Measurements from ENCODE around the gene NFIB.

NFIB gene

DNA sequence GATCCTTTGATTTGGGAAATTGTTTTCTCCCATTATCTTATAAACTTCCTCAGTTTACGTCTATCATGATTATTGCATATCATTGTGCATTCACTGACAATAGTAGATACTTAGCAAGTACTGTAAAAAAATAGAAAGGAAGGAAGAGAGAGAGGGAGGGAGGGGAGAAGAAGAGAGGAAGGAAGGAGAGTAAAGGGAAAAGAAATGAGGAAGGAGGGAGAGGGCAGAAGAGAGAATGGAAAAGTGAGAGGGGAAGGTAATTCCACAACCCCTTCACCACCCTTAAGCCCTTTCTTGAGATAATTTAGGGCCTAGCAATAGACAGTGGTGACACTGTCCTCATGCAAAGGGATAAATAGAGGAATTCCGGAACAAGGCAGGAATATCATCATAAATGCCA lies 64.4 kb downstream of the NFIB start:
- FAIRE-seq (no peak), DNase-seq (ENCODE audit: low spot score) (no peak)

DNA sequence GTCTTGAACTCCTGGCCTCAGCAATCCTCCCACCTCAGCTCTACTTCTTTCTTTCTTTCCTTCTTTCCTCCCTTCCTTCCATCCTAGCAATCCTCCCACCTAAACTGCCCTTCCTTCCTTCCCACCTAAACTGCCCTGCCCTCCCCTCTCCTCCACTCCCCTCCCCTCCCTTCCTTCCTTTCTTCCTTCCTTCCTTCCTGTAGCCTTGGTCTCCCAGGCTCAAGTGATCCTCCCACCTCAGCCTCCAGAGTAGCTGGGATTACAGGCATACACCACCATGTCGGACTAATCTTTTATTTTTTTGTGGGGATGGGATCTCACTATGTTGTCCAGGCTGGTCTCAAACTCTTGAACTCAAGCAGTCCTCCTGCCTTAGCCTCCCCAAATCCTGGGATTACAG lies 65.8 kb downstream of the NFIB start:
- FAIRE-seq (no peak), DNase-seq (ENCODE audit: low spot score) (no peak)

DNA sequence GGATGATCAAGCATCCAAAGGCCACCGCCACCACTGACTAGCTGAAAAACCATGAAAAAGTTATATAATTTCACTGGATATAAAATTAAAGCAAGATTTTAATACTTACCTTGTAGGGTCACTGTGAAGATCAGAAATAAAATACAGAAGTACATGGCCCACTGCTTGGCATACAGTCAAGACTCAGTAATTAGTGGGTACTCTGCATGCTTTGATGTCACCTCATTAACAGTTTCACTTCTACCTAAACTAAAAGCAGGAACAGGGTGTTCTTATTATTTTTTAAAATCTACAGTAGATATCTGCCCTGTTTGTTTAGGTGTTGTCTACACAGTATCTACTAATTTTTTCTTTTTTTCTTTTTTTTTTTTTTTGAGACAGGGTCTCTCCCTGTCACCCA lies 66.4 kb downstream of the NFIB start:
- FAIRE-seq, result no peak
- DNase-seq (ENCODE audit: low spot score), result no peak

DNA sequence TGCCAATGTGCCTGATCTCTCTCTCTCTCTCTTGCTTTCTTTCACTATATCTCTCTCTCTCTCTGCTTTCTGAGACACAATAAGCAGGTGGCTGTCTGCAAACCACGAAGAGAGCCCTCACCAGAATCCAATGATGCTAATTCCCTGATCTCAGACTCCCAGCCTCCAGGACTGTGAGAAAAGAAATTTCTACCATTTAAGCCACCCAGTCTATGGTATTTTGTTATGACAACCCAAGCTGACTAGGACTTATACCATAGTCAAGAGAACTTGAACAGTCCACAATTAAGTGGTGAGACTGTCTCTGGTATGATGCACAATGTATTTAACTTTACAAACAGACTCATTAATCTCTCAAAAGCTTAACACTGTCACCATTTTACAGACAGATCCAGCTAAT lies 67.0 kb downstream of the NFIB start:
- FAIRE-seq (no peak), DNase-seq (ENCODE audit: low spot score) (no peak)

DNA sequence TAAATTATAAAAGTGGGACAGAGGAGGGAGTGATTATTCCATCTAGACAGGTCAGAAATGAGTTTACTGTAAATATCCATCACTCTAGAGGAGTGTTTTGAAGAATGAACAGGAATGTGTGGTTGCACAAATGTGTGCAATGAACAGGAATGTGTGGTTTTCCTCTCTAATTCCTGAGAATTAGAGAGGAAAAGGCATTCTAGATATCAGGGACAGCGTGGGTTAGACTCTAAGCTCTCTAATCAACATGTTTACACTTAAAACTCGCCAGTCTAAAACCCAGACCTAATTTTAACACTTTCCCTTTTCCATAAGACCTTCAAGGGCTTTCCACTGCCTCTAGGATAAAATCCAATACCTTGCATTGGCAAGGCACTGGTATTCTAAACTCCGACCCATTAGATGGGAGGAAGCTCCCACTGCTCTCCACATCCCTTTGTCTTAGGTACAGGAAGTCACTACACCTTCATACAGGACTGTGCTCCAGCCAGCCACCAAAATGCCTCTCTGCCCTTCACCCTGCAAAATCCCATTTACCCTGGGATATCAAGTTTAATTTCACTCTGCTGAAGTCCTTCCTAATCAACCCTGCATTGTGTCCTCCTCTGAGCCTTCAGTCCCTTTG lies 67.9 kb downstream of the NFIB start:
- DNase-seq (ENCODE audit: low spot score), result peak; percentile 3
- FAIRE-seq, result no peak

DNA sequence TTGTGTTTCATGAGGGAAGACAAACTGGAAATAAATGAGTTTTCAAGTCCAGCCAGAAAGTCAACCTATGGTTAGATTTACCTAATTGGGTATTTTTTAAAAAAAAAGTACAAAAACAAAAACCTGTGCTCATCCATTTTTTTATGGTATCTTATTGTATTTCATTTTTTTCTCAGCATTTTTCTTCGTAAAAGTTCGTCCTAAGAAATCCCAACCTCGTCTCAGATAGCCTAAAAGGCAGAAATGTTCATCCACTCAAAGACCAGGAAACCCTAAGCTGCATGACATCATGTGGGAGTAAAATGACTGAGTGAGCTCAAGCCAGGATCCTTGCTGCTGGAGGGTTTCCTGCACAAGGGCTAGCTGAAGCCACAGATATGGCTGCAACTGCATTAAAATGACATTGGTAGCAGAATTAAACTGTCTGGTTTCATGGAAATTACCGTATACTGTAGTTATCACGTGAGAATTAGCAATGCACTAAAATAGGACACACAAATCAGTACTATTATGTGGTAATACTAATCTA lies 70.4 kb downstream of the NFIB start:
- DNase-seq (ENCODE audit: low spot score), result no peak
- no peak for FAIRE-seq

DNA sequence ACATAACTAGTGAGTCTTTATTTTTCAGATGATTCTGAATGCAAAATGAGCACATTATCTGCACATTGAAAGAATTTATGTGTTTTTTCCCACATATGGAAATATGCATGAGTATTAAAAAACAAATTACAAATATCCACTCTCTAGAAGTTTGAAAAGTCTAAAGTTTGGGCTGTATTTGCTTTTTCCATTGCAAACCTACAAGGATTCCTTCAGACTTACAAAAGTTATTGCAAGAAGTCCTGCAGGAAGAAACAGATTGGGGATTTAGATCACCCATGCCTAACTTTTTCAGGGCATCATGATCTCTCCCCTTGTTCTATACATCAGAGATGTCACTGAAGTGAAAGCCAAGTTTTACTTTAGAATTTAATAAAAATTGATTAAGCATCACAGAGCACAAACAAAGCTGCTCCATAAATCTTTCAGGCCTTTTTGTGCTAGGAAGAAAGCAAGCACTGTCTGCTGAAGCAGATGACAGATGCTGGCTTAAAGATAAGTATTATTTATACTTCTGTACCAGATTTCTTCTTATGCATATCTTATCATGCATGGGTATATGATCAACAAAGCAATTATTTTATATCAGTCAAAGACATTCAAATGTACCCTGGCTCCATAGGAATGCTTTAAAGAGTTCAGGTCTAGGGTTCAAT lies 71.7 kb downstream of the NFIB start:
- DNase-seq (ENCODE audit: low spot score), result no peak
- FAIRE-seq, result no peak

DNA sequence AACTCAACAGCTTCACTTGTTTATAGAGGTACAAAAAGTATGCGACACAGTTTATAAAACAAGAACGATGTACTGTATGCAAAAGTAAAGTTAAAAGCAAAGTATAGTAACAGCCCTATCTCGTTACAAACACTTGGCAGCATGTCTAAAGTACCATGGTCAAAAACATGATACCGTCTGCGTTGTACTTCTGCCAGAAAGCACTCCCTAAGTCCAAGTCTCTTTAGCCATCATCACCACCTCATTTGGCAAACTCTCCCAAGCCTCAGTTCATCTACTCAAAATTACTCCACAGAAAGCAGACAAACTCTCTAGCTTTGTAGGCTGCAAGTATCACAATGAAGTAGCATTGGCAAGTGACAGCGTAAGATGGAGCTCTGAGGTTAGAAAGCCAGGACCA lies 73.4 kb downstream of the NFIB start:
- DNase-seq (ENCODE audit: low spot score) (no peak), FAIRE-seq (no peak)

DNA sequence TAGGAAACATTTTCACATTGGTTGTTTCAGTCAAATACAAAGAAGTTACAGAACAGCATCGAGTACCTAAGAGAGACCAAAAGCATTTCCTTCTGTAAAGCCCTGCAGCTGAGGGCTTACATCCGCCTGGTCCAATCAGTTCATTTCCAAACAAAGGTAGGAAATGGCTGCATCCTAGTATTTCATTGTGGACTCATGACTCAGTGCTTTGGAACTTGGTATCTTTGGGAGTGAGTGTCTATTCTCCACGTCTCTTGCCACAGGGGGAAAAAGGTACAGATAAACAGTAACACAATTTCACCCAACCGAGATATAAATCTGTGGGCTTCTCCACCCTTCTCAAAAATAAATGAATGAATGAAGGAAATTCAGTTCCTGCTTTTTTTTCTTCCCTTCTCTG lies 75.4 kb downstream of the NFIB start:
- peak; percentile 48 for DNase-seq (ENCODE audit: low spot score)
- no peak for FAIRE-seq

DNA sequence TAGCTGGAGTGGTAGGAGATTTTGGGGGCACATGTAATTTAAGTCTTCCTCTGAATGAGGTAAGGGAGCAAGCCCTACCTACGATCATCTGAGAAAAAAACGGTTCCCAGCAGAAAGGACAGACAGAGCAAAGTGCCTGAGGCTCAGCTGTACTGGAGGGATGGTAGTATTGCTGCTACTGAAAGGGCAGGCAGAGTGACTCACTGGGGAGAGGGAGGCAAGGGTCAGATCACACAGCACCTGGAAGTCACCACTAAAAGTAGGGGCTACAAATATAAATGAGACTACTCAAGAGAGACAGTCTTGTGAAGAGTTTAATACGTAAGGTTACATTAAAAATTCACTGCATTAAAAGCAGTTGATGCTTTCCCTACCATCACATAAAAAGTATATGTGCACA lies 75.9 kb downstream of the NFIB start:
- no peak for FAIRE-seq
- peak; percentile 40 for DNase-seq (ENCODE audit: low spot score)

DNA sequence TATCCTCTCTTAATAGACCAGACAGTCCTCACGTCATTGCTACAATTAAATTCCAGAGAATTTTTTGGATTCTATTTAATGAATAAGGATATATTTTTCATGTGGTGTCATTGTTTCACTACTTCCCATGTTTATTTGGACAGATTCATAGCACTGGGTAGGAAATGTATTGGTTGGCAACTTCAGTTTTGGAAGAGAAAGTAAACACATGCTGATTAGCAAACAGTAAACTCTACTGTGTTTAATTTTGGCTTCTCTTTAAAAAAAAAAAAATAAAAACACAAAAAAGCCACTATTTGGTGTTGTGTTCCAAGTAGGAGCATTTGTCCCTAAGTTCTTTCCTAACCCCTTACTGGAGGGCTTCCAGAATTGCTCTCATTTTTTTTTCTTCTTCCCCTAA lies 77.3 kb downstream of the NFIB start:
- FAIRE-seq (no peak), DNase-seq (ENCODE audit: low spot score) (no peak)

DNA sequence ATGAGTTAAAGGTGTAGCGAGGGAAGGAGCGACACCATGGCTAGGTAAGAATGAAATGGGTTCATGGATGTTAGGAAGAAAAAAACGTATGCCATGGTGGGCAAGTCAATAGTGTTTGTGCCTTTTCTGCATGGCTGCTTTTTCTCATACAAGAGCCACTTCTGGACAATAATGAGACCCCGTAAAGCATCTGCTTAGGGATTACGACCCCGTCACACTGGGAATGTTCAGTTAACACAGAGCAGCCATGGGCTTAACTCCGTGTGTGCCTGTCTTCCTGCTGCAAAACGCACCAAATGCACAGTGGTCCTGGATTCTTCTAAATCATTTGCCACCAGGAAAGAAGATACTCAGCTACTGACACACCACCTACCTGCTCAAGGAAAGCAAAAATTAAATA lies 81.8 kb downstream of the NFIB start:
- no peak for DNase-seq (ENCODE audit: low spot score)

DNA sequence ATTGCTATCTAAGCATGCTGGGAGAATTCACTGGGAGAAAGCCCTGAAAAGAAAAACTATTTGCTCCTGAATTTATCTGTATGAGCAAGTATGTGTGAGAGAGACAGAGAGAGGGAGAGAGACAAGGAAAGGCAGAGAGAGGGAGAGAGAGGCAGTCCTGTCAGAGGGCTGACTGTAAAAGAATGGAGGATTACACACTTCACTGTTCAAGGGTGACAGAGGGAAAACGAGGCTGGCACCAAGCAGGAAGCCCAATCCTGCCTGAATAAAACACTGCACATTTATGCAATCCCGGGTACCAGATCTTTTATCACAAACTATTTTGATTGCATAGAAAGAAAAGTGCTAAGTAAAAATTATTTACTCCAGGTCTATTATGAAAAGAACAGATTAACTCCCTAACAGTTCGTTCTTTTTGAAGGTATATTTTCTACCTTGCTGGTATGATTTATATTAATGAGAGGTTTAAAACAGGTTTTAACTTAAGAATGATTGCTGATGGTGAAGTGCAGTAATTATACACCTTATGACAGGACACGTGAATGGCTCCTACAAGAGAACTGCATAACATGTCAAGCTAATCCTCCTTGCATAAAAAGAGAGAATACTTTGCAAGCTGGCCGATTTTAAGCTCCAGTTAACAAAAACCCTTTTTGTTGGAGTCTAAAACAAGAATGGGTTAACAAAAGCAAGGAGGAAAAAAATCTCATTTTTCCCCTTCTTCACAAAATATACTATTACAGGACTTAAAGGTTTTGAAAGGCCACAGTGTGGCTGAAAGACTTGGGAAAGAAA lies 82.5 kb downstream of the NFIB start:
- FAIRE-seq (no peak), DNase-seq (ENCODE audit: low spot score) (no peak)

More for the DNA sequence above, 81.8 kb downstream of the NFIB start:
- no peak for FAIRE-seq

DNA sequence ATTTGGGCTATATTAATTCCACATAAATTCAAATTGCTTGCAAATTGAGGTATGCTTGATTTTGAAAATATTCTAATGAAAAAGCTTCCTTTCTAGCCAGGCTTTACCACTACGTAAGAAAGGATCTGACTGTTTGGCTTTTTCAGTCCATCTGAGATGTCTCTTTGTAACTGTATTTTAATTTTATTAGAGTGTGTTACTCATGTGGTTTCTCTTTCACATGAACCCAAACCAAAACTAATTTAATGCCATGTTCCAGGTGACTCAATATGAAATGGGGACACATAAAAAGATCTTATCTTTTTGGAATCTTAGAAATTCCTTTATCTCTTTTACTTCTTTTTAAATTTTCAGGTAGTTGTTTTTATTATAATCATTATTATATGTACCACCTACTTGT lies 85.3 kb downstream of the NFIB start:
- FAIRE-seq (no peak), DNase-seq (ENCODE audit: low spot score) (no peak)

DNA sequence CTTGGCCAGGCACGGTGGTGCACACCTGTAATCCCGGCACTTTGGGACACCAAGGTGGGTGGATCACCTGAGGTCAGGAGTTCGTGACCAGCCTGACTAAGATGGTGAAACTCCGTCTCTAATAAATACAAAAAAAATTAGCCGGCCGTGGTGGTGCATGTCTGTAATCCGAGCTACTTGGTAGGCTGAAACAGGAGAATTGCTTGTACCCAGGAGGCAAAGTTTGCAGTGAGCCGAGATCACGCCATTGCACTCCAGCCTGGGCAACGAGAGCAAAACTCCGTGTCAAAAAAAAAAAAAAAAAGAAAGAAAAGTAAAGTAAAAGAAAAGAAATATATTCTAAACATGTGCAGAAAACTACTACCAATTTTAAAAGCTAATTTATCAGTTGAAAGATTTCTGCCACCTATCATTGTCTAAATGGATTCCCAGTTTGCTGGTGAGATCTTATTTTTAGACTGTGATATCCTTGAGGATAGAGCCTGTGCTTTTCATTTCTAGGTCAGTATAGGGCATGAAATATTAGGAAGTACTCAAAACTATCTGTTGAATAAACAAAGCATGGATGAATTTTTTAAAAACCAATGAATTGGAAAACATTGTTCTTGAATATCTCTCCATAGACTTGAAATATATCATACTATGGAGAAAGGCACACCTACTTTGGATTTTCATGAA lies 86.9 kb downstream of the NFIB start:
- DNase-seq (ENCODE audit: low spot score), result no peak
- no peak for FAIRE-seq

DNA sequence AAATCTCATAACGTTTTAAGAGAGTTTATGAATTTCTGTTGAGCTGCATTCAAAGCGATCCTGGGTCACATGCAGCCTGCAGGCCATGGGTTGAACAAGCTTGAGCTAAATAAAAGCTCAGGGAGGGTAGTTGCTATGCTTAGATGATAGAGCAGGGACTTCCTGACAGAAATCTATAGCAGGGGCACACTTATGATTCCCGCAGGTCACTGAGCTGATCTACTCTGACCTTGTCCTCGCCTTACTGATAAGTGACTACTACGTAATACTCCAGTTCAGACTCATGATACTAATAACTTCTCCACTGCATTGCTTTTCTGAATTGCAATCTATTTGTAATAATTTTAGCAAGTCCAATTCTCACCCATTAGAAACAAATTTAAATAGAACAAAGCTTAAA lies 90.9 kb downstream of the NFIB start:
- no peak for FAIRE-seq
- DNase-seq (ENCODE audit: low spot score), result no peak

DNA sequence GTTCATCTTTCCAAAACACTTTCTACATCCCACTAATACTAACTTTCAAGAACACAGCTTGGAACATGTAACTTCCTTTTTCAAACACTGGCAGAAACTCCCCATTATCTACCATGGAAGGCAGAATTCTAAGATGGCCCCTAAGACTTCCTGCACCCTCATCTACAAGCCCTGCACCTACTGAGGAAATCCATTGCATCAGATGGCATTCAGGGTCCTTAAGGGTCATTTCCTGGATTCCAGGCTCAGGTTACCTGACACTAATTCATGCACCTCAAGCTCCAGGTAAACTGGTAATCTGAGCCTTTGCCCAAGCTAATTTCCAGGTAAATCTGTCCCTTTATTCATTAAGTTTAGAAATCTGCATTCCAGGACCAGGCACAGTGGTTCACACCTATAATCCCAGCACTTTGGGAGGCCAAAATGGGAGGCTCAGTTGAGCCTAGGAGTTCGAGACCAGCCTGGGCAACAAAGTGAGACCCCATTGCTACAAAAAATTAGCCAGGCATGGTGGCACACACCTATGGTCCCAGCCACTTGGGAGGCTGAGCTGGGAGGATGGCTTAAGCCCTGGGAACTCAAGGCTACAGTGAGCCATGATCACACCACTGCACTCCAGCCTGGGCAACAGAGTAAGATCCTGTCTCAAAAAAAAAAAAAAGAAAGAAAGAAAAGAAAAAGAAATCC lies 91.6 kb downstream of the NFIB start:
- FAIRE-seq (no peak), DNase-seq (ENCODE audit: low spot score) (no peak)

DNA sequence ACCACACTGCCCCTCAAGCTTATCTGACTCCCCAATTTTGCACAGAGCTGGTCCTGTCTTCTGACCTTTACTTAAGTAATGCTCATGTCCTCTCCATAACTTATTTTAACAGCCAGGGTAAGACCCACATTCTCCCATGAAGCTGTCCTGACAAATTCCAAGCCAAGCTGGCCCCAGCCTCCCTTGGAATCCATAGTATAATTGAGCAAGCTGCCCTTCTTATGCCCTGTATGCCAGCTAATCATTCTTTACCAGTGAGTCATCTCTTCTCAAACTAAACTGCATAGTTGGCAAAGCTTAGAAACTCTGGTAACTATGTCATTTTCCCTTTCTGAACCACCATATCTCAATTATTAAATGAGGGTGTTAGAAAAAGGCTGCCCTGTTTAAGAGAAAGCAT lies 92.4 kb downstream of the NFIB start:
- DNase-seq (ENCODE audit: low spot score), result peak; percentile 56

DNA sequence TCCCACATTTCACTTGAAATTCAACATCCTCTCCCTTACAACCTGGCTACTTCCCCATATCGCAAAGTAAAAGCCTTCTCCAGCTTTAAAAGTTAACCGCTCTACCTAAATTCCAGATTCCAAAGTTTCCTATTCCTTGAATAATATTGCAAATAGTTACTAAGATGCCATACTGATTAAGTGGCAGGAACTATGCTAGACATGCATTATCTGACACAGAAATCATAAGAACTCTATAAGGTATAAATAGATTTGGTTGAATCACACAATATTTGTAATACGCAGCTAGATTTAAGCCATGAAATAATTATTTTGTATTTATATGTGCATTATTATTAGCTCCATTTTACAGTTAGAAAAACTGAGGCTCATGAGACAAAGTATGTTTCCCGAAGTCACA lies 92.8 kb downstream of the NFIB start:
- DNase-seq (ENCODE audit: low spot score) (no peak), FAIRE-seq (no peak)

More for the DNA sequence above, 92.4 kb downstream of the NFIB start:
- no peak for FAIRE-seq

DNA sequence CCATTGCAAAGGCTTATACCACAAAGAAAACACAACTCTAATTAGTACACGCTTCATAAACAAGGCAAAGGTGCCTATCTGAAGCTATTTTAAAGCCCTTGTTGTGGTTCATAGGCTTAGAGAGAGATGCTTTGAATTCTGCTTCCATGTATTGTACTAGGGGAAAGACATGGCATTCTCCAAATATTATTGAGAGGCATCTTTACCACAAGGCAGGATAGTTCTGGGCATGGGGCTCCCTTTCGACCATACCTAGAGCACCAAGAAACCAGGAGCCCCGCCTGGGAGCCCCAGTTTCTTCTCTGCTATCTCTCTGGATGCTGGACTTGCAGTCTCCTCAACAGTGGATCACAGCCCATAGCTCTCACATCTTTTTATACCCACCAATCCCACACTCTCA lies 93.7 kb downstream of the NFIB start:
- FAIRE-seq (no peak), DNase-seq (ENCODE audit: low spot score) (no peak)

DNA sequence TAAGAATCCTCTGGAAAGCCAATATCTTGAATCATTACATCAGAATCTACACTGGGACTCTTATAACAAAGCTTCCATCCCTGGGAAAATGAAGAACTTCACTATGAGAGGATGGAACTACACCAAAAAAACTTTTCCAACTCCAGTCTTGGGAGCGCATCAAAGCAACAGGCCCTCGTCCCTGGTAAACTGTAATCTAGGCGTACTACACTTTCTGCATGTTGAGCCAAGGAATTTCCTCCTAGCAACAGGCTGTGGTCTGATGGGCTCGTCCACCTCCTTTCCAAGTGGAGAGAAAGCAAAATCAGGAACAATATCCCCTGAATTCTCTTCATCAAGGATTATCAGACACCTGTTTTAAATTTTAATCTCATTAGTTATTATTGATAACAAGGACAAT lies 94.1 kb downstream of the NFIB start:
- FAIRE-seq, result no peak
- no peak for DNase-seq (ENCODE audit: low spot score)

Data from urothelium cell line (cell line).